ENCODE data around the gene ARAP2.

GRCh38 chr4:36115312-36115711 is 129.0 kb downstream of the ARAP2 start:
- TF ChIP-seq JUN (IDR thresholded peaks at IDR 0.05; ENCODE audit: borderline replicate concordance, insufficient read depth, insufficient read length, low read depth) = no peak
- TF ChIP-seq EZH2 (IDR thresholded peaks at IDR 0.05; ENCODE audit: borderline replicate concordance, low read depth, low read length, severe bottlenecking) = no peak
- no peak for TF ChIP-seq POLR2A (IDR thresholded peaks at IDR 0.05; ENCODE audit: low read depth, low read length)
- TF ChIP-seq CTCF (IDR thresholded peaks at IDR 0.05; ENCODE audit: extremely low read depth in 1 of 2, insufficient read depth in 1 of 2, low read depth in 1 of 2, low read length in 2 of 2) = no peak
- TF ChIP-seq GATA2 (IDR thresholded peaks at IDR 0.05; ENCODE audit: insufficient read depth, insufficient read length, low read depth, low read length) = no peak
- TF ChIP-seq POLR2AphosphoS5 (IDR thresholded peaks at IDR 0.05; ENCODE audit: insufficient read depth, low read depth, low read length) = no peak

Measured in endothelial cell of umbilical vein (primary cell).